GM23338 (cell line): ENCODE data around the gene GOLGA6L2. TPM values are rescaled to one million over a fixed set of nuclear protein-coding genes. Genes with fewer than 3 reads are reported as not detected.

ENCODE experiments used
- STAT1 ChIP-seq: IDR thresholded peaks from one replicate; pipeline ENCODE4 v1.6.1; 2016; ENCODE audit warnings: antibody characterized with exemption; ENCODE audit not compliant: unreplicated experiment
- polyA plus RNA-seq: library from polyadenylated mRNA; unstranded; fragments of >200 nt; fragmentation: Nextera tagmentation; extraction: Ambion mirVana; gene quantifications from 2 replicates; pipeline ENCODE4 v1.2.1, GENCODE V29; 2016
- total RNA-seq: library from RNA; depleted of rRNA; stranded (reverse); fragments of >200 nt; shearing (Covaris generic); gene quantifications from 2 replicates; pipeline ENCODE4 v1.2.3, GENCODE V29; 2014; rRNA removed
- TF ChIP-seq, protein P1 (sequence below): fragments of 250-450 bp; sonication (Bioruptor Pico); IDR thresholded peaks from 2 replicates; pipeline ENCODE4 v1.5.0; 2020; ENCODE audit warnings: mild to moderate bottlenecking, moderate library complexity
- TF ChIP-seq, protein P2 (sequence below), 2 experiments: fragments of 200-600 bp in 1 of 2; sonication (generic) in 1 of 2; conservative IDR thresholded peaks; 2 replicates each; pipeline versions ENCODE4 v1.5.1 to v1.6.1; 2016 to 2017; ENCODE audit warnings: antibody characterized with exemption in 2 of 2, low read depth in 2 of 2, mild to moderate bottlenecking in 2 of 2, moderate library complexity in 1 of 2

GOLGA6L2 gene
- total and polyA plus RNA-seq, 2 experiments from 2014 or later, result not detected

DNA sequence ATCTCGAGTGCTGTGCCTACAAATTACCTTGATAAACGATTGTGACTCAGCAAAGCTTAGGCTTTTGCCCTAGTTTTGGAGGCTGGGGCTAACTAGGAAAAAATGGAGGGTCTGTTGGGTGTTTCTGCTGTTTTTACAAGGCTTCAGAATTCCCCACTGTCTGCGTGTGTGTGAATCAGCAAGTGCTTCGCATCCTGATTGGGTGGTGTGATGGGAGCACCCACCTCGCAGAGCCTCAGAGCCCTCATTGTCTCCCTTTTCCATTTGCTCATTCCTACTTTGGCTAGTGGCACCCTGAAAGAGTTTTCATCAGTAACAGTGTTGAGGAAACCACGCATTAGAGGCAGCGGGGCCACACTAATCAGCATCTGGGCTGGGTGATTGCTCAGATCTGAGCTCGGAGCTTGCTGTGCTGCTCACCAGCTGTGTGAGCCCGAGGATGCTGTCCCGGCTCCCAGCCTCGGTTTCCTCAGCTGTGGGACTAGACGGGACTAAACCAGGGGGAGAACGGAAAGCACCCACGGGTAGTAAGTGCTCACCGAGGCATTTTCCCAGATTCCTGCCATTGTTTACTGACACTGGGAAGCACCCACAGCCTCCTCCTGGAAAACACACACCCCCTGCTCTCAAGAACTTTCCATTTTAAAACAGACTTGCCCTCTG lies 51.9 kb downstream of the GOLGA6L2 start (continued):
- TF ChIP-seq, protein P1, sequence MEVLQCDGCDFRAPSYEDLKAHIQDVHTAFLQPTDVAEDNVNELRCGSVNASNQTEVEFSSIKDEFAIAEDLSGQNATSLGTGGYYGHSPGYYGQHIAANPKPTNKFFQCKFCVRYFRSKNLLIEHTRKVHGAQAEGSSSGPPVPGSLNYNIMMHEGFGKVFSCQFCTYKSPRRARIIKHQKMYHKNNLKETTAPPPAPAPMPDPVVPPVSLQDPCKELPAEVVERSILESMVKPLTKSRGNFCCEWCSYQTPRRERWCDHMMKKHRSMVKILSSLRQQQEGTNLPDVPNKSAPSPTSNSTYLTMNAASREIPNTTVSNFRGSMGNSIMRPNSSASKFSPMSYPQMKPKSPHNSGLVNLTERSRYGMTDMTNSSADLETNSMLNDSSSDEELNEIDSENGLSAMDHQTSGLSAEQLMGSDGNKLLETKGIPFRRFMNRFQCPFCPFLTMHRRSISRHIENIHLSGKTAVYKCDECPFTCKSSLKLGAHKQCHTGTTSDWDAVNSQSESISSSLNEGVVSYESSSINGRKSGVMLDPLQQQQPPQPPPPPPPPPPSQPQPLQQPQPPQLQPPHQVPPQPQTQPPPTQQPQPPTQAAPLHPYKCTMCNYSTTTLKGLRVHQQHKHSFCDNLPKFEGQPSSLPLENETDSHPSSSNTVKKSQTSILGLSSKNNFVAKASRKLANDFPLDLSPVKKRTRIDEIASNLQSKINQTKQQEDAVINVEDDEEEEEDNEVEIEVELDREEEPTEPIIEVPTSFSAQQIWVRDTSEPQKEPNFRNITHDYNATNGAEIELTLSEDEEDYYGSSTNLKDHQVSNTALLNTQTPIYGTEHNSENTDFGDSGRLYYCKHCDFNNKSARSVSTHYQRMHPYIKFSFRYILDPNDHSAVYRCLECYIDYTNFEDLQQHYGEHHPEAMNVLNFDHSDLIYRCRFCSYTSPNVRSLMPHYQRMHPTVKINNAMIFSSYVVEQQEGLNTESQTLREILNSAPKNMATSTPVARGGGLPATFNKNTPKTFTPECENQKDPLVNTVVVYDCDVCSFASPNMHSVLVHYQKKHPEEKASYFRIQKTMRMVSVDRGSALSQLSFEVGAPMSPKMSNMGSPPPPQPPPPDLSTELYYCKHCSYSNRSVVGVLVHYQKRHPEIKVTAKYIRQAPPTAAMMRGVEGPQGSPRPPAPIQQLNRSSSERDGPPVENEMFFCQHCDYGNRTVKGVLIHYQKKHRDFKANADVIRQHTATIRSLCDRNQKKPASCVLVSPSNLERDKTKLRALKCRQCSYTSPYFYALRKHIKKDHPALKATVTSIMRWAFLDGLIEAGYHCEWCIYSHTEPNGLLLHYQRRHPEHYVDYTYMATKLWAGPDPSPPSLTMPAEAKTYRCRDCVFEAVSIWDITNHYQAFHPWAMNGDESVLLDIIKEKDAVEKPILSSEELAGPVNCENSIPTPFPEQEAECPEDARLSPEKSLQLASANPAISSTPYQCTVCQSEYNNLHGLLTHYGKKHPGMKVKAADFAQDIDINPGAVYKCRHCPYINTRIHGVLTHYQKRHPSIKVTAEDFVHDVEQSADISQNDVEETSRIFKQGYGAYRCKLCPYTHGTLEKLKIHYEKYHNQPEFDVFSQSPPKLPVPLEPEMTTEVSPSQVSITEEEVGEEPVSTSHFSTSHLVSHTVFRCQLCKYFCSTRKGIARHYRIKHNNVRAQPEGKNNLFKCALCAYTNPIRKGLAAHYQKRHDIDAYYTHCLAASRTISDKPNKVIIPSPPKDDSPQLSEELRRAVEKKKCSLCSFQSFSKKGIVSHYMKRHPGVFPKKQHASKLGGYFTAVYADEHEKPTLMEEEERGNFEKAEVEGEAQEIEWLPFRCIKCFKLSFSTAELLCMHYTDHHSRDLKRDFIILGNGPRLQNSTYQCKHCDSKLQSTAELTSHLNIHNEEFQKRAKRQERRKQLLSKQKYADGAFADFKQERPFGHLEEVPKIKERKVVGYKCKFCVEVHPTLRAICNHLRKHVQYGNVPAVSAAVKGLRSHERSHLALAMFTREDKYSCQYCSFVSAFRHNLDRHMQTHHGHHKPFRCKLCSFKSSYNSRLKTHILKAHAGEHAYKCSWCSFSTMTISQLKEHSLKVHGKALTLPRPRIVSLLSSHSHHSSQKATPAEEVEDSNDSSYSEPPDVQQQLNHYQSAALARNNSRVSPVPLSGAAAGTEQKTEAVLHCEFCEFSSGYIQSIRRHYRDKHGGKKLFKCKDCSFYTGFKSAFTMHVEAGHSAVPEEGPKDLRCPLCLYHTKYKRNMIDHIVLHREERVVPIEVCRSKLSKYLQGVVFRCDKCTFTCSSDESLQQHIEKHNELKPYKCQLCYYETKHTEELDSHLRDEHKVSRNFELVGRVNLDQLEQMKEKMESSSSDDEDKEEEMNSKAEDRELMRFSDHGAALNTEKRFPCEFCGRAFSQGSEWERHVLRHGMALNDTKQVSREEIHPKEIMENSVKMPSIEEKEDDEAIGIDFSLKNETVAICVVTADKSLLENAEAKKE, result no peak
- TF ChIP-seq STAT1, result no peak
- TF ChIP-seq, protein P2, sequence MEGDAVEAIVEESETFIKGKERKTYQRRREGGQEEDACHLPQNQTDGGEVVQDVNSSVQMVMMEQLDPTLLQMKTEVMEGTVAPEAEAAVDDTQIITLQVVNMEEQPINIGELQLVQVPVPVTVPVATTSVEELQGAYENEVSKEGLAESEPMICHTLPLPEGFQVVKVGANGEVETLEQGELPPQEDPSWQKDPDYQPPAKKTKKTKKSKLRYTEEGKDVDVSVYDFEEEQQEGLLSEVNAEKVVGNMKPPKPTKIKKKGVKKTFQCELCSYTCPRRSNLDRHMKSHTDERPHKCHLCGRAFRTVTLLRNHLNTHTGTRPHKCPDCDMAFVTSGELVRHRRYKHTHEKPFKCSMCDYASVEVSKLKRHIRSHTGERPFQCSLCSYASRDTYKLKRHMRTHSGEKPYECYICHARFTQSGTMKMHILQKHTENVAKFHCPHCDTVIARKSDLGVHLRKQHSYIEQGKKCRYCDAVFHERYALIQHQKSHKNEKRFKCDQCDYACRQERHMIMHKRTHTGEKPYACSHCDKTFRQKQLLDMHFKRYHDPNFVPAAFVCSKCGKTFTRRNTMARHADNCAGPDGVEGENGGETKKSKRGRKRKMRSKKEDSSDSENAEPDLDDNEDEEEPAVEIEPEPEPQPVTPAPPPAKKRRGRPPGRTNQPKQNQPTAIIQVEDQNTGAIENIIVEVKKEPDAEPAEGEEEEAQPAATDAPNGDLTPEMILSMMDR (conservative IDR thresholded peaks at IDR 0.05; ENCODE audit: low read depth in 2 of 2), result no peak

Other genes with a start within 250 kb of the GOLGA6L2 start
- not detected in 2 replicates for gene GOLGA6L26, start 113.0 kb downstream of the GOLGA6L2 start, total RNA-seq
- not detected in 2 replicates for gene GOLGA6L26, start 113.0 kb downstream of the GOLGA6L2 start, polyA plus RNA-seq
- not detected in 2 replicates for gene GOLGA8S, start 92.5 kb downstream of the GOLGA6L2 start, total RNA-seq
- gene GOLGA8S, start 92.5 kb downstream of the GOLGA6L2 start, polyA plus RNA-seq, result 0.05 TPM in 1 of 2 replicates, not detected in the other
- gene MKRN3, start 118.4 kb upstream of the GOLGA6L2 start, total RNA-seq, result not detected in 2 replicates
- not detected in 2 replicates for gene MKRN3, start 118.4 kb upstream of the GOLGA6L2 start, polyA plus RNA-seq
- 10.1 and 10.2 TPM in 2 replicates for gene MAGEL2, start 200.6 kb upstream of the GOLGA6L2 start, total RNA-seq
- gene MAGEL2, start 200.6 kb upstream of the GOLGA6L2 start, polyA plus RNA-seq, result 4.8 and 6.0 TPM in 2 replicates
- gene NDN, start 240.1 kb upstream of the GOLGA6L2 start, total RNA-seq, result 91.6 and 98.1 TPM in 2 replicates
- gene NDN, start 240.1 kb upstream of the GOLGA6L2 start, polyA plus RNA-seq, result 43.7 and 48.1 TPM in 2 replicates